Activated T-helper 1 cell treated with anti-CD3 and anti-CD28 coated beads, Interleukin-12 subunit alpha, Interleukin-12 subunit beta, Interleukin-2, Interleukin-4 antibody, amounts not matched to agents 30 ng/mL and 10 ng/mL and 1 ng/mL, durations not matched to agents 14 hours and 24 hours and 36 hours (primary cell): ENCODE measurements around the gene FBXW7. TPM values are rescaled to one million over a fixed set of nuclear protein-coding genes. Genes with fewer than 3 reads are reported as not detected.

ENCODE experiments used
- DNase-seq: peaks from one replicate; pipeline ENCODE4 v3.0.0; 2021; ENCODE audit warnings: low spot score
- H3K27ac Mint-ChIP-seq: one replicate; pipeline ENCODE4 v1.8.0; 2021; ENCODE audit warnings: mild to moderate bottlenecking, mixed read lengths
- H3K27me3 Mint-ChIP-seq: one replicate; pipeline ENCODE4 v1.8.0; 2022; ENCODE audit warnings: mild to moderate bottlenecking, moderate library complexity, mixed read lengths; ENCODE audit not compliant: insufficient read depth
- H3K36me3 Mint-ChIP-seq: one replicate; pipeline ENCODE4 v1.8.0; 2021; ENCODE audit warnings: low read depth, mixed read lengths
- H3K4me1 Mint-ChIP-seq: one replicate; pipeline ENCODE4 v1.8.0; 2021; ENCODE audit warnings: low read depth, mixed read lengths
- H3K4me3 Mint-ChIP-seq: one replicate; pipeline ENCODE4 v1.8.0; 2021; ENCODE audit warnings: mild to moderate bottlenecking, moderate library complexity, mixed read lengths
- H3K9me3 Mint-ChIP-seq: one replicate; pipeline ENCODE4 v1.8.0; 2021; ENCODE audit warnings: mixed read lengths
- intact Hi-C: fragments of 100-400 bp; cut with micrococcal nuclease; formaldehyde crosslinking; loops from one replicate; pipeline ENCODE4 v1.15.1; 2024
- total RNA-seq: library from RNA; stranded (reverse); gene quantifications from 2 replicates; pipeline ENCODE4 v1.2.3, GENCODE V29; 2022

Gene FBXW7
- total RNA-seq, 1 donor from 2014 or later: 53.3 TPM

- Mint-ChIP-seq H3K36me3 (peaks cover 23% of the 10 kb centered on the region), H3K9me3 (peaks cover 10% of the 10 kb centered on the region), H3K4me1 (peaks cover 12% of the 10 kb centered on the region), H3K27ac (no peak overlapping the region), H3K27me3 (no peaks in the 10 kb centered on the region), H3K4me3 (no peak overlapping the region)
- intact Hi-C loops: loop anchor here (10.0 kb wide), 1 partner anchor 483 kb away; no protein-coding TSS in a partner anchor
- DNase-seq: no peak
Observed at GRCh38 chr4:152368001-152368400, 167.9 kb downstream of the FBXW7 start.

DNA sequence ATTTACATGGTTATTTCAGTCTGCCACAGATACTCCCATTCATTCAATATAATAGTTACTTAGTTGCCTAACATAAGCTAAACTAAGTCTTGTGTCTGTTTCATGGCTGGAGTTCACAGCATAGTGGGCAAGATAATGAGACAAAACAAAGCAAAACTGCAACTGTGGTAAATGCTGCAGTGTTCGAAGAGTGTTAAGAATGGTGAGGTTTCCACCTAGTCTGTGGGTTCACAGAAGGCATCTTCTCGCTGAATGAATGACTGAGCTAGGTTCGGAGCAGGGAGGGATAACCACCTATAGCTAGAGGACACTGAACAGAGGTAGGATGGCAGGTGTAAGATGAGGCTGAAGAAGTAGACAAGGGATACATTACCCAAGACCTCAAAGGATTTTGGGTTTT is 171.0 kb downstream of the FBXW7 start:
- peaks cover 10% of the 10 kb centered on the region for H3K9me3 Mint-ChIP-seq
- no peak overlapping the region for H3K27ac Mint-ChIP-seq
- no peak for DNase-seq
- intact Hi-C loops: loop anchor here (10.0 kb wide), 1 partner anchor 480 kb away; no protein-coding TSS in a partner anchor
- H3K4me1 Mint-ChIP-seq: peaks cover 15% of the 10 kb centered on the region
- H3K36me3 Mint-ChIP-seq: peaks cover 20% of the 10 kb centered on the region
- no peak overlapping the region for H3K4me3 Mint-ChIP-seq
- no peaks in the 10 kb centered on the region for H3K27me3 Mint-ChIP-seq

GRCh38 chr4:152364383-152364782 is 171.5 kb downstream of the FBXW7 start:
- H3K27me3 Mint-ChIP-seq: no peaks in the 10 kb centered on the region
- H3K9me3 Mint-ChIP-seq: peaks cover 10% of the 10 kb centered on the region
- H3K27ac Mint-ChIP-seq: no peak overlapping the region
- peaks cover 25% of the 10 kb centered on the region for H3K36me3 Mint-ChIP-seq
- intact Hi-C loops: loop anchor here (10.0 kb wide), 1 partner anchor 480 kb away; no protein-coding TSS in a partner anchor
- no peak overlapping the region for H3K4me3 Mint-ChIP-seq
- no peak for DNase-seq
- peaks cover 15% of the 10 kb centered on the region for H3K4me1 Mint-ChIP-seq

GRCh38 chr4:152363904-152364303 is 172.0 kb downstream of the FBXW7 start:
- peaks cover 10% of the 10 kb centered on the region for H3K9me3 Mint-ChIP-seq
- no peak overlapping the region for H3K4me3 Mint-ChIP-seq
- no peak for DNase-seq
- intact Hi-C loops: loop anchor here (10.0 kb wide), 1 partner anchor 479 kb away; no protein-coding TSS in a partner anchor
- no peaks in the 10 kb centered on the region for H3K27me3 Mint-ChIP-seq
- peaks cover 25% of the 10 kb centered on the region for H3K36me3 Mint-ChIP-seq
- H3K27ac Mint-ChIP-seq: no peak overlapping the region
- H3K4me1 Mint-ChIP-seq: peaks cover 16% of the 10 kb centered on the region

GRCh38 chr4:152363086-152363485 is 172.8 kb downstream of the FBXW7 start:
- Mint-ChIP-seq H3K4me3 (no peak overlapping the region), H3K4me1 (peaks cover 25% of the 10 kb centered on the region), H3K27me3 (no peaks in the 10 kb centered on the region), H3K36me3 (peaks cover 25% of the 10 kb centered on the region), H3K9me3 (peaks cover 10% of the 10 kb centered on the region), H3K27ac (no peak overlapping the region)
- no peak for DNase-seq
- intact Hi-C loops: loop anchor here (10.0 kb wide), 1 partner anchor 478 kb away; no protein-coding TSS in a partner anchor

DNA sequence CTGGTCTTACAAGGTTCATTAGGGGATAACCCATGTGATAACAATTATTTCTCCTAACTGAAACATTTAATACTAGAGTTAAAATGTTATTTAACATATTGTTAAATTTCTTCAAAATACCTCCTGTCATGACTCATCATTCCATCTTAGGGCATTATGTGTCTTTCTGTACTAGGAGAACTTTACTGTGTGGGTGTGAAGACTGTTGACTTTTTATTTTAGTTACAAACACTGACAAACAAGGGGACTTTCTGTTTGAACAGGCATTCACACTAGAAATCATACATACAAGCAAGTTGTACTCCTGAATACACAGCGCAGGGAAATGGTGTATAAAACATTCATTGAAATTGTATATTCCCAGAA is 175.9 kb downstream of the FBXW7 start:
- H3K4me3 Mint-ChIP-seq: no peak overlapping the region
- no peak overlapping the region for H3K27ac Mint-ChIP-seq
- H3K36me3 Mint-ChIP-seq: peaks cover 16% of the 10 kb centered on the region
- intact Hi-C loops: loop anchor here (10.0 kb wide), 1 partner anchor 475 kb away; no protein-coding TSS in a partner anchor
- H3K4me1 Mint-ChIP-seq: peaks cover 28% of the 10 kb centered on the region
- no peaks in the 10 kb centered on the region for H3K27me3 Mint-ChIP-seq
- H3K9me3 Mint-ChIP-seq: peaks cover 2% of the 10 kb centered on the region
- no peak for DNase-seq

DNA sequence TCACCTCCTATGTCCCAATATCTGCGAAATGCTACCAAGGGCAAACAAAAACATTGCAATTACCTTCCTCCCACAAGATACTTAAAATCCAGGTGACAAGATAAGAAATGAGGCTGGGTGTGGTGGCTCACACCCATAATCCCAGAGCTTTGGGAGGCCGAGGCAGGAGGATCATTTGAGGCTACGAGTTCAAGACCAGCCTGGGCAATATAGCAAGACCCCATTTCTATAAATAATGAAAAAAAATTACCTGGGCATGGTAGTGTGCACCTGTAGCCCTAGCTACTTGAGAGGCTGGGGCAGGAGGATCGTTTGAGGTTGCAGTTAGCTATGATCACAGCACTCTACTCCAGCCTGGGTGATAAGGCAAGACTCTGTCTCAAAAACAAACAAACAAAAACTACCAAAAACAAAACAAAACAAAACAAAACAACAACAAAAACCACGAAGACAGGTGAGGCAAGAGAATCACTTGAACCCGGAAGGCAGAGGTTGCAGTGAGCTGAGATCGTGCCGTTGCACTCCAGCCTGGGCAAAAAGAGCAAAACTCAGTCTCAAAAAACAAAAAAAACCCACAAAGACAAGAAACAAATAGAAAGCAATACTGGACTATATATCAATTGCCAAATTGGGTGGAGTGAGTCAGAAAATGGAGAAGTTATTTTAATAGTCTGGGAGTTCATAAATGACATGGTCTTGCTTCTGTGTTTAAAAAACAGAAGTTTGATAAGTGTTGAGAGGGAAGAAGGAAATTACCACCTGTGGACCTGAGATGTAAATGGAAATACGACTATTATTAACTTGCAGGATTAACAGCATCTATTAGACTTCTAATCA is 176.5 kb downstream of the FBXW7 start:
- intact Hi-C loops: loop anchor here (10.0 kb wide), 1 partner anchor 475 kb away; no protein-coding TSS in a partner anchor
- Mint-ChIP-seq H3K36me3 (peaks cover 12% of the 10 kb centered on the region), H3K4me3 (no peak overlapping the region), H3K4me1 (peaks cover 28% of the 10 kb centered on the region), H3K27ac (no peak overlapping the region), H3K9me3 (no peaks in the 10 kb centered on the region), H3K27me3 (no peaks in the 10 kb centered on the region)
- DNase-seq: no peak

GRCh38 chr4:152357206-152357605 is 178.7 kb downstream of the FBXW7 start:
- H3K27me3 Mint-ChIP-seq: no peaks in the 10 kb centered on the region
- peaks cover 6% of the 10 kb centered on the region for H3K36me3 Mint-ChIP-seq
- no peak overlapping the region for H3K27ac Mint-ChIP-seq
- H3K9me3 Mint-ChIP-seq: no peaks in the 10 kb centered on the region
- no peak overlapping the region for H3K4me3 Mint-ChIP-seq
- H3K4me1 Mint-ChIP-seq: peaks cover 37% of the 10 kb centered on the region
- intact Hi-C loops: no loop called here
- no peak for DNase-seq

DNA sequence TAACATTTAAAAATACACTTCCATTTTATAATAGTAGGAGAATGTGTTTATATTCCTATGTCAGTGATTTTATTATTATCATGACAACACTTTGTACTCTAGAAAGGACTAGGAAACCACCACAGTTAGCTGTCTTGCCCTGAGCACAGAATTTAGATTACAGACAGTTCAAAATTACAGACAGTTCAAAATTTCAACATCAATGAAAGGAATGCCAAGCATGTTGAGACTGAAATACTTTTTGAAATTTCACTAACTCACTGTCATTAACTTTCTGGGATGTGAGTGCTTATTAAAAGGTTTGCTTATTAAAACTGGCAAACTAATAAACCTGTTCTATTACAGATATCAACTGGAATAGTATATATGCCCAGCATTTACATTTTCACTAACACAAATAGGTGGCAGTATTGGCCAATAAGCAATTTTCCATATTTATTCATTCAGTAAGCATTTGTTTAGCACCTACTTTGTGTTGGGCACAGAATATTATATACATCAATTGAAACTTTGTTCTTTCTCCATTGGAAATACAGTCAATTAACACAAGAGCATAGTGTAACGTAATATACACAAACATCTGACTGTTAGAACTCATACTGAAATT is 179.4 kb downstream of the FBXW7 start:
- H3K9me3 Mint-ChIP-seq: no peaks in the 10 kb centered on the region
- H3K36me3 Mint-ChIP-seq: peaks cover 6% of the 10 kb centered on the region
- H3K27ac Mint-ChIP-seq: no peak overlapping the region
- peaks cover 38% of the 10 kb centered on the region for H3K4me1 Mint-ChIP-seq
- intact Hi-C loops: no loop called here
- DNase-seq: no peak
- no peak overlapping the region for H3K4me3 Mint-ChIP-seq
- H3K27me3 Mint-ChIP-seq: no peaks in the 10 kb centered on the region

DNA sequence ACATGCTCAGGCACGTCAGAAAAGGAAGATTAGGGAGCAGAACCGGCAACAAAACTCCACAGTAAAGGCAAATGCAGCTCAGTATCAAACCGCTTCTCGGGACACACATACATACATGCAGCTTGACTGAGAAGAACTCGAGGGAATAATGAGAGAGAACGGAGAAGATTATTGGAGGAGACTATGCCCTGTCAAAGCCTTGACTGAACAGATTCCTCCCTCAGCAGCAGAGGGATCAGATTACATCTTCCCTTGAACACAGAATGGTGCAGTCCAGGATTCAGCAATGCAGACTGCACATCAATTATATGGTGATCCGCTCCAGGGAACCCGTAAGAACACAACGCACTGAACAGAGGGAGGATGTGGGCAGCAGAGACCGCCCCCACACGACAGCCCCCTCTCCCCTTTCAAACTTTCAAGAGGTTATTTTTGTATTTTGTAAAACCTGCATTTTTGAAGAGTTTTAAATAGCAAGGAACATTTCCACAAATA is 183.2 kb downstream of the FBXW7 start:
- intact Hi-C loops: no loop called here
- Mint-ChIP-seq H3K36me3 (peaks cover 1% of the 10 kb centered on the region), H3K9me3 (no peaks in the 10 kb centered on the region), H3K27ac (peak overlapping the region; percentile 13), H3K4me3 (no peak overlapping the region), H3K27me3 (no peaks in the 10 kb centered on the region), H3K4me1 (peaks cover 10% of the 10 kb centered on the region)
- DNase-seq: no peak

DNA sequence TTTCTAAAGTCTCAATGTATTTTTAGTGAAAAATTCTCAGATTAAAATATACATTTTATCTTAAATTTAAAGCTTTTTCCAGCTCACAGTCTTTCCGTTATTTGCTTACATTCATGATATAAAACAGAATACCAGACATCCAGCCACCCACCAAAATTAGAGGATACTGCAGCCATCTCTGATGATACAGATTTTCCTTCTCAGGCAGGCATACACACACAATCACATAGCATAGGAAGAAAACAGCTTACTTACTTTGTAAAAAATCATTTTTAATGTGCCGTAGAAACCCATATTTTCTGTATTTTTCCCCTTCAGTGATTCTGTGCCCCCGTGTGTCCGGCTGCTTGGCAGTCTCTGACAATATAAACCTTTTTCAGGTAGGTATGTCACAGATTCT is 183.7 kb downstream of the FBXW7 start:
- H3K36me3 Mint-ChIP-seq: peaks cover 1% of the 10 kb centered on the region
- peak overlapping the region; percentile 13 for H3K27ac Mint-ChIP-seq
- H3K4me1 Mint-ChIP-seq: peaks cover 10% of the 10 kb centered on the region
- no peaks in the 10 kb centered on the region for H3K9me3 Mint-ChIP-seq
- no peak overlapping the region for H3K4me3 Mint-ChIP-seq
- intact Hi-C loops: no loop called here
- DNase-seq: no peak
- H3K27me3 Mint-ChIP-seq: no peaks in the 10 kb centered on the region

- DNase-seq: no peak
- H3K4me1 Mint-ChIP-seq: peaks cover 10% of the 10 kb centered on the region
- no peaks in the 10 kb centered on the region for H3K9me3 Mint-ChIP-seq
- no peaks in the 10 kb centered on the region for H3K27me3 Mint-ChIP-seq
- H3K27ac Mint-ChIP-seq: no peak overlapping the region
- peaks cover 8% of the 10 kb centered on the region for H3K36me3 Mint-ChIP-seq
- H3K4me3 Mint-ChIP-seq: no peak overlapping the region
- intact Hi-C loops: no loop called here
Observed at GRCh38 chr4:152351080-152351479, 184.8 kb downstream of the FBXW7 start.

DNA sequence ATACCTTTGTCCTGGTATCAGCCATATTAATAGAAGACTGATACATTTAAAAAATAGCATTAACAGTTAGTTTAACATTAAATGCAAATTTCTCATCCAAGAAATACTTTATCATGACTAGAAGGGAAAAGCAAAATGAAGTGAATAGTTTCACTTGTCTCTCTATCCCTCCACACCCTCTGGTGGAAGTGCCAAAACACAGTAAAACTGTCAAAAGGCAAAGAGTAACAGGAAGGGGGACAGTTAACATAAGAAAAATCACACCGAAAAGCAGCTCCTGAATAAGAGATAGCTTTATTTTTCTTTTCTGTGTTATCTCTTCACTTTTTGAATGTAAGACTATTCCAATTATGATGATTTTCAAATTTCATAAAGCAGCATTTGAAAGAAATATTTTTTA is 187.2 kb downstream of the FBXW7 start:
- peaks cover 10% of the 10 kb centered on the region for H3K4me1 Mint-ChIP-seq
- no peak overlapping the region for H3K4me3 Mint-ChIP-seq
- H3K9me3 Mint-ChIP-seq: no peaks in the 10 kb centered on the region
- no peak overlapping the region for H3K27ac Mint-ChIP-seq
- H3K27me3 Mint-ChIP-seq: no peaks in the 10 kb centered on the region
- intact Hi-C loops: no loop called here
- no peak for DNase-seq
- peaks cover 9% of the 10 kb centered on the region for H3K36me3 Mint-ChIP-seq
